Activated CD8-positive, alpha-beta T cell treated with anti-CD3 and anti-CD28 coated beads, Interleukin-2, amount 10 ng/mL, durations not matched to agents 7 days and 5 days (primary cell): ENCODE measurements around the gene GRIA4. TPM values are rescaled to one million over a fixed set of nuclear protein-coding genes. Genes with fewer than 3 reads are reported as not detected.
"Not testable (repeated sequence)": the region's sequence is repeated elsewhere in the genome, so short reads cannot be mapped to it uniquely, and the experiment has no call there.

Experiments
- ATAC-seq: fragments of 150-1000 bp; cut with Tn5 transposase; one replicate; pipeline ENCODE4 v1.10.0; 2021; ENCODE audit warnings: moderate library complexity
- CTCF ChIA-PET: fragments of 350-600 bp; sonication (Branson Sonifier 250); formaldehyde crosslinking; loops from one replicate; lab custom pipeline; 2021; ENCODE audit warnings: antibody characterized with exemption; lab: Charles Lee
- POLR2A ChIA-PET: fragments of 350-600 bp; sonication (Branson Sonifier 250); formaldehyde crosslinking; loops from one replicate; lab custom pipeline; 2021; ENCODE audit warnings: antibody characterized with exemption; lab: Charles Lee
- DNase-seq: peaks from one replicate; pipeline ENCODE4 v3.0.0-alpha.2; 2020
- H3K27ac Mint-ChIP-seq: one replicate; pipeline ENCODE4 v1.8.0; 2021; ENCODE audit warnings: mild to moderate bottlenecking, mixed read lengths
- H3K27me3 Mint-ChIP-seq: one replicate; pipeline ENCODE4 v1.8.0; 2021; ENCODE audit warnings: low read depth, mixed read lengths
- H3K36me3 Mint-ChIP-seq: one replicate; pipeline ENCODE4 v1.8.0; 2021; ENCODE audit warnings: low read depth, mixed read lengths
- H3K4me1 Mint-ChIP-seq: one replicate; pipeline ENCODE4 v1.8.0; 2021; ENCODE audit warnings: low read depth, mixed read lengths
- H3K4me3 Mint-ChIP-seq: one replicate; pipeline ENCODE4 v1.8.0; 2021; ENCODE audit warnings: mild to moderate bottlenecking, mixed read lengths
- H3K9me3 Mint-ChIP-seq: one replicate; pipeline ENCODE4 v1.8.0; 2022; ENCODE audit warnings: mixed read lengths; ENCODE audit not compliant: insufficient read depth
- total RNA-seq, 2 experiments: library from RNA; stranded (reverse); gene quantifications; one replicate each; pipeline ENCODE4 v1.2.3, GENCODE V29; 2021

GRIA4 gene
- total RNA-seq, 2 experiments from 2014 or later: not detected

GRCh38 chr11:105774899-105775298 is 165.0 kb downstream of the GRIA4 start:
- ATAC-seq (no peak), DNase-seq (no peak)
- POLR2A ChIA-PET: no interaction called here
- no peaks in the 10 kb centered on the region for H3K36me3 Mint-ChIP-seq
- no peaks in the 10 kb centered on the region for H3K9me3 Mint-ChIP-seq
- no peak overlapping the region for H3K4me3 Mint-ChIP-seq
- H3K4me1 Mint-ChIP-seq: no peaks in the 10 kb centered on the region
- no peaks in the 10 kb centered on the region for H3K27me3 Mint-ChIP-seq
- CTCF ChIA-PET: no interaction called here
- no peak overlapping the region for H3K27ac Mint-ChIP-seq

- ChIA-PET CTCF (no interaction called here), POLR2A (no interaction called here)
- no peaks in the 10 kb centered on the region for H3K9me3 Mint-ChIP-seq
- H3K36me3 Mint-ChIP-seq: no peaks in the 10 kb centered on the region
- H3K4me3 Mint-ChIP-seq: no peak overlapping the region
- no peak for ATAC-seq
- no peaks in the 10 kb centered on the region for H3K27me3 Mint-ChIP-seq
- DNase-seq: no peak
- no peak overlapping the region for H3K27ac Mint-ChIP-seq
- H3K4me1 Mint-ChIP-seq: no peaks in the 10 kb centered on the region
Measured at GRCh38 chr11:105780781-105781525, 171.1 kb downstream of the GRIA4 start.

GRCh38 chr11:105781807-105782206 is 171.9 kb downstream of the GRIA4 start:
- Mint-ChIP-seq H3K9me3 (no peaks in the 10 kb centered on the region), H3K4me3 (no peak overlapping the region), H3K4me1 (no peaks in the 10 kb centered on the region), H3K36me3 (no peaks in the 10 kb centered on the region), H3K27ac (no peak overlapping the region), H3K27me3 (no peaks in the 10 kb centered on the region)
- ChIA-PET POLR2A (no interaction called here), CTCF (no interaction called here)
- ATAC-seq (no peak), DNase-seq (no peak)

GRCh38 chr11:105783216-105783615 is 173.3 kb downstream of the GRIA4 start:
- no peaks in the 10 kb centered on the region for H3K4me1 Mint-ChIP-seq
- H3K4me3 Mint-ChIP-seq: no peak overlapping the region
- no peaks in the 10 kb centered on the region for H3K36me3 Mint-ChIP-seq
- no peak overlapping the region for H3K27ac Mint-ChIP-seq
- H3K27me3 Mint-ChIP-seq: no peaks in the 10 kb centered on the region
- ChIA-PET CTCF (no interaction called here), POLR2A (no interaction called here)
- no peak for ATAC-seq
- no peak for DNase-seq
- no peaks in the 10 kb centered on the region for H3K9me3 Mint-ChIP-seq

GRCh38 chr11:105785850-105786249 is 176.0 kb downstream of the GRIA4 start:
- ATAC-seq, POLR2A ChIA-PET, H3K4me1 Mint-ChIP-seq, H3K9me3 Mint-ChIP-seq, H3K27me3 Mint-ChIP-seq, H3K36me3 Mint-ChIP-seq, DNase-seq, H3K4me3 Mint-ChIP-seq, CTCF ChIA-PET, H3K27ac Mint-ChIP-seq: not testable (repeated sequence)

GRCh38 chr11:105786741-105787140 is 176.9 kb downstream of the GRIA4 start:
- CTCF ChIA-PET: no interaction called here
- Mint-ChIP-seq H3K36me3 (no peaks in the 10 kb centered on the region), H3K4me3 (no peak overlapping the region), H3K4me1 (no peaks in the 10 kb centered on the region), H3K9me3 (no peaks in the 10 kb centered on the region), H3K27ac (no peak overlapping the region), H3K27me3 (no peaks in the 10 kb centered on the region)
- DNase-seq (no peak), ATAC-seq (no peak)
- POLR2A ChIA-PET: no interaction called here

- ATAC-seq (no peak), DNase-seq (no peak)
- Mint-ChIP-seq H3K27me3 (no peaks in the 10 kb centered on the region), H3K27ac (no peak overlapping the region), H3K4me1 (no peaks in the 10 kb centered on the region), H3K4me3 (no peak overlapping the region), H3K9me3 (no peaks in the 10 kb centered on the region), H3K36me3 (no peaks in the 10 kb centered on the region)
- POLR2A ChIA-PET: no interaction called here
- CTCF ChIA-PET: interaction anchor here (1.0 kb wide), 1 partner anchor 15 kb away, joined by 3 read pairs; no protein-coding TSS in a partner anchor
Measured at GRCh38 chr11:105789579-105790420, 179.9 kb downstream of the GRIA4 start.

- DNase-seq (no peak), ATAC-seq (no peak)
- Mint-ChIP-seq H3K4me1 (no peaks in the 10 kb centered on the region), H3K36me3 (no peaks in the 10 kb centered on the region), H3K27ac (no peak overlapping the region), H3K4me3 (no peak overlapping the region), H3K9me3 (no peaks in the 10 kb centered on the region), H3K27me3 (no peaks in the 10 kb centered on the region)
- ChIA-PET POLR2A (no interaction called here), CTCF (no interaction called here)
Measured at GRCh38 chr11:105790840-105791239, 181.0 kb downstream of the GRIA4 start.

- CTCF ChIA-PET: no interaction called here
- ATAC-seq (no peak), DNase-seq (no peak)
- no peaks in the 10 kb centered on the region for H3K27me3 Mint-ChIP-seq
- H3K9me3 Mint-ChIP-seq: no peaks in the 10 kb centered on the region
- H3K36me3 Mint-ChIP-seq: no peaks in the 10 kb centered on the region
- H3K4me3 Mint-ChIP-seq: no peak overlapping the region
- H3K4me1 Mint-ChIP-seq: no peaks in the 10 kb centered on the region
- POLR2A ChIA-PET: interaction anchor here (0.6 kb wide), 1 partner anchor 15 kb away, joined by 3 read pairs; no protein-coding TSS in a partner anchor
- no peak overlapping the region for H3K27ac Mint-ChIP-seq
Measured at GRCh38 chr11:105793092-105793491, 183.2 kb downstream of the GRIA4 start.

GRCh38 chr11:105799263-105799662 is 189.4 kb downstream of the GRIA4 start:
- ATAC-seq: no peak
- ChIA-PET POLR2A (no interaction called here), CTCF (no interaction called here)
- Mint-ChIP-seq H3K4me3 (no peak overlapping the region), H3K27ac (no peak overlapping the region), H3K9me3 (no peaks in the 10 kb centered on the region), H3K4me1 (no peaks in the 10 kb centered on the region), H3K27me3 (no peaks in the 10 kb centered on the region), H3K36me3 (no peaks in the 10 kb centered on the region)
- DNase-seq: no peak

- ATAC-seq: no peak
- Mint-ChIP-seq H3K4me3 (no peak overlapping the region), H3K4me1 (no peaks in the 10 kb centered on the region), H3K27ac (no peak overlapping the region), H3K27me3 (no peaks in the 10 kb centered on the region), H3K36me3 (no peaks in the 10 kb centered on the region), H3K9me3 (no peaks in the 10 kb centered on the region)
- POLR2A ChIA-PET: no interaction called here
- DNase-seq: no peak
- CTCF ChIA-PET: no interaction called here
Measured at GRCh38 chr11:105799728-105800462, 190.0 kb downstream of the GRIA4 start.

GRCh38 chr11:105802390-105802789 is 192.5 kb downstream of the GRIA4 start:
- ChIA-PET CTCF (no interaction called here), POLR2A (no interaction called here)
- Mint-ChIP-seq H3K4me3 (no peak overlapping the region), H3K27ac (no peak overlapping the region), H3K9me3 (no peaks in the 10 kb centered on the region), H3K27me3 (no peaks in the 10 kb centered on the region), H3K4me1 (no peaks in the 10 kb centered on the region), H3K36me3 (no peaks in the 10 kb centered on the region)
- ATAC-seq (no peak), DNase-seq (no peak)
